ENCODE data around the gene KCNS1. TPM values are rescaled to one million over a fixed set of nuclear protein-coding genes. Genes with fewer than 3 reads are reported as not detected.

Gene KCNS1
- total RNA-seq, 1 donor from 2014 or later: 0.53 TPM

GRCh38 chr20:45103072-45103471 is 2.1 kb upstream of the KCNS1 start:
- TF ChIP-seq, protein P1, sequence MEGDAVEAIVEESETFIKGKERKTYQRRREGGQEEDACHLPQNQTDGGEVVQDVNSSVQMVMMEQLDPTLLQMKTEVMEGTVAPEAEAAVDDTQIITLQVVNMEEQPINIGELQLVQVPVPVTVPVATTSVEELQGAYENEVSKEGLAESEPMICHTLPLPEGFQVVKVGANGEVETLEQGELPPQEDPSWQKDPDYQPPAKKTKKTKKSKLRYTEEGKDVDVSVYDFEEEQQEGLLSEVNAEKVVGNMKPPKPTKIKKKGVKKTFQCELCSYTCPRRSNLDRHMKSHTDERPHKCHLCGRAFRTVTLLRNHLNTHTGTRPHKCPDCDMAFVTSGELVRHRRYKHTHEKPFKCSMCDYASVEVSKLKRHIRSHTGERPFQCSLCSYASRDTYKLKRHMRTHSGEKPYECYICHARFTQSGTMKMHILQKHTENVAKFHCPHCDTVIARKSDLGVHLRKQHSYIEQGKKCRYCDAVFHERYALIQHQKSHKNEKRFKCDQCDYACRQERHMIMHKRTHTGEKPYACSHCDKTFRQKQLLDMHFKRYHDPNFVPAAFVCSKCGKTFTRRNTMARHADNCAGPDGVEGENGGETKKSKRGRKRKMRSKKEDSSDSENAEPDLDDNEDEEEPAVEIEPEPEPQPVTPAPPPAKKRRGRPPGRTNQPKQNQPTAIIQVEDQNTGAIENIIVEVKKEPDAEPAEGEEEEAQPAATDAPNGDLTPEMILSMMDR (IDR thresholded peaks at IDR 0.05; ENCODE audit: insufficient read depth, low read length, severe bottlenecking): no peak
- DNase-seq (ENCODE audit: low read depth) (no peak), FAIRE-seq (no peak)
- Histone ChIP-seq H3K27me3 (ENCODE audit: control insufficient read depth, insufficient read depth, low read length) (peaks cover 3% of the 10 kb centered on the region), H3K36me3 (ENCODE audit: control insufficient read depth, insufficient read depth, low read length) (no peaks in the 10 kb centered on the region), H3K4me3 (ENCODE audit: low read depth, low read length) (no peak overlapping the region)

DNA sequence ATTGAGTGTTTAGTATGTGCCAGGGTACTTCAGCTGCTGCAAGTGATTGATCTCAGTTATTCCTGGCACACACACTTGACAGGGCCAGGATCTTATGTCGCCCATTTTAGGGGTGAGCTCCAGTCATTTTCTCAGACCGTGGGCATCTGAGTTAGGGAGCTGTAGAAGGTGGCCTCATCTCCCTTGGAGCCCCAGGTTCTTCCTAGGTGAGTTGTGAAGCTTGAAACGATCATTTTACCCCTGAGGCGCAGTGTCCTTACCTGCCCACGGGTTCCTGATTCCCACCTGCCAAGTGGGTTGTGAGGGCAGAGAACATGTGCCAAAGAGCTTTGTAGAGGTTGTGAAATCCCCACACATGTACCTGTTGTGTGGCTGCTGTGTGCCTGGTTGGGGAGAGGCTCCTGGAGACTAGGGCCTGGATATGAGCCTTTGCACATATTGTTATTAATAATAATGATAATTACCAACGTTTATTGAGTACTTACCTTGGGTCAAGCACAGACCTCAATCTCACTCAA is 465 bp upstream of the KCNS1 start:
- DNase-seq (ENCODE audit: low read depth): no peak
- no peak for FAIRE-seq
- Histone ChIP-seq H3K4me3 (ENCODE audit: low read depth, low read length) (no peak overlapping the region), H3K36me3 (ENCODE audit: control insufficient read depth, insufficient read depth, low read length) (no peaks in the 10 kb centered on the region), H3K27me3 (ENCODE audit: control insufficient read depth, insufficient read depth, low read length) (peaks cover 10% of the 10 kb centered on the region)
- TF ChIP-seq, protein P1 (IDR thresholded peaks at IDR 0.05; ENCODE audit: insufficient read depth, low read length, severe bottlenecking): no peak

GRCh38 chr20:45098103-45098773 is 2.7 kb downstream of the KCNS1 start:
- Histone ChIP-seq H3K4me3 (ENCODE audit: low read depth, low read length) (peak overlapping the region; percentile 10), H3K27me3 (ENCODE audit: control insufficient read depth, insufficient read depth, low read length) (peaks cover 10% of the 10 kb centered on the region), H3K36me3 (ENCODE audit: control insufficient read depth, insufficient read depth, low read length) (no peaks in the 10 kb centered on the region)
- TF ChIP-seq, protein P1 (IDR thresholded peaks at IDR 0.05; ENCODE audit: insufficient read depth, low read length, severe bottlenecking): peak; percentile 40
- DNase-seq (ENCODE audit: low read depth): peak; percentile 39
- no peak for FAIRE-seq

DNA sequence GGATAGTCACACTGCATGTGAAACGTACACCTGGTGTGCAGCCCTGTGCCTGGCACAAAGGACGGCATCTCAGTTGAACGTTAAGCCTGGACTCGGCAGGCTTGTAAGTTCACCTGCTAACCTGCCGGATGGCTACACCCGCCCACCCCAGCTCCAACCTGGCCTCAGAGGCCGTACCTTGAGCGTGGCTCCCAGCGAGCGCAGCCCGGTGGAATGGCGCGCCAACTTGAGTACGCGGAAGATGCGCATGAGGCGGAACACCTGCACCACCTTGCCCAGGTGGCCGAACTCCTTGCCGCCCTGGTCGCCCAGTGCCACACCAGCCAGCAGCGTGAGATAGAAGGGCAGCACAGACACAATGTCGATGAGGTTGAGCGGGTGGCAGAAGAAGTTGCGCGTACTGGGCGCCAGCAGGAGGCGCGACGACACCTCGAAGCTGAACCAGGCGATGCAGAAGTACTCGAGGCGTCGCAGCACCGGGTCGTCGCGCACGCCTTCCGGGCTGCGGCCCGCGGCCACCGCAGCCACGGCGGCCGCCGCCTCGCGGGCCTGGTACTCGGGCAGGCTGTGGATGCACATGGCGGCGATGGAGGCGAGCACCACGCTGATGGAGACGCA is 3.3 kb downstream of the KCNS1 start:
- TF ChIP-seq, protein P1 (IDR thresholded peaks at IDR 0.05; ENCODE audit: insufficient read depth, low read length, severe bottlenecking): peak; percentile 62
- peak overlapping the region; percentile 10 for H3K4me3 ChIP-seq (ENCODE audit: low read depth, low read length)
- FAIRE-seq: no peak

GRCh38 chr20:45096781-45097180 is 4.1 kb downstream of the KCNS1 start:
- TF ChIP-seq, protein P1 (IDR thresholded peaks at IDR 0.05; ENCODE audit: insufficient read depth, low read length, severe bottlenecking): no peak
- Histone ChIP-seq H3K36me3 (ENCODE audit: control insufficient read depth, insufficient read depth, low read length) (no peaks in the 10 kb centered on the region), H3K27me3 (ENCODE audit: control insufficient read depth, insufficient read depth, low read length) (peaks cover 10% of the 10 kb centered on the region), H3K4me3 (ENCODE audit: low read depth, low read length) (no peak overlapping the region)
- FAIRE-seq (no peak), DNase-seq (ENCODE audit: low read depth) (no peak)

More for the DNA sequence above, 3.3 kb downstream of the KCNS1 start:
- H3K27me3 ChIP-seq (ENCODE audit: control insufficient read depth, insufficient read depth, low read length): peaks cover 10% of the 10 kb centered on the region
- H3K36me3 ChIP-seq (ENCODE audit: control insufficient read depth, insufficient read depth, low read length): no peaks in the 10 kb centered on the region
- DNase-seq (ENCODE audit: low read depth): no peak
